ENCODE data around the gene ZNF709.

GRCh38 chr19:12485052-12485416 lies 418 bp upstream of the ZNF709 start:
- TF ChIP-seq POLR2A (IDR thresholded peaks at IDR 0.05; ENCODE audit: low read depth, low read length) = no peak
- no peak for TF ChIP-seq CTCF (conservative IDR thresholded peaks at IDR 0.05; ENCODE audit: low read depth, low read length)
- TF ChIP-seq CEBPB (IDR thresholded peaks at IDR 0.05; ENCODE audit: low read depth, low read length) = no peak
- TF ChIP-seq RCOR1 (IDR thresholded peaks at IDR 0.05; ENCODE audit: insufficient replicate concordance, low read length) = no peak
- TF ChIP-seq FOS (IDR thresholded peaks at IDR 0.05; ENCODE audit: low read depth, low read length) = no peak
- no peak for TF ChIP-seq MAFK (IDR thresholded peaks at IDR 0.05; ENCODE audit: low read depth, low read length)
